GM18505 (cell line): Measurements from ENCODE around the gene CTNNA1.

ENCODE experiments used
- ATAC-seq: cut with Tn5 transposase; IDR thresholded peaks from one replicate; pipeline ENCODE4 v1.9.1; 2021; ENCODE audit not compliant: unreplicated experiment
- POLR2A ChIP-seq: IDR thresholded peaks from 4 replicates; pipeline ENCODE4 v1.6.1; 2011; ENCODE audit warnings: borderline replicate concordance; ENCODE audit not compliant: insufficient read depth, insufficient read length; ENCODE audit errors: extremely low read depth

The CTNNA1 gene

GRCh38 chr5:138961221-138961620 lies 208.0 kb downstream of the CTNNA1 start:
- no peak for ATAC-seq
- TF ChIP-seq POLR2A: no peak

- no peak for TF ChIP-seq POLR2A
- no peak for ATAC-seq
Measured at GRCh38 chr5:138961729-138962128, 208.5 kb downstream of the CTNNA1 start.

GRCh38 chr5:138962614-138963370 lies 209.6 kb downstream of the CTNNA1 start:
- no peak for ATAC-seq
- TF ChIP-seq POLR2A: no peak

- TF ChIP-seq POLR2A: no peak
- no peak for ATAC-seq
Measured at GRCh38 chr5:138963763-138964371, 210.6 kb downstream of the CTNNA1 start.

GRCh38 chr5:138964647-138965201 lies 211.5 kb downstream of the CTNNA1 start:
- no peak for TF ChIP-seq POLR2A
- ATAC-seq: no peak

GRCh38 chr5:138965626-138966025 lies 212.4 kb downstream of the CTNNA1 start:
- no peak for TF ChIP-seq POLR2A
- ATAC-seq: no peak

GRCh38 chr5:138966236-138966985 lies 213.2 kb downstream of the CTNNA1 start:
- no peak for TF ChIP-seq POLR2A
- ATAC-seq: no peak

GRCh38 chr5:138967791-138968448 lies 214.7 kb downstream of the CTNNA1 start:
- no peak for TF ChIP-seq POLR2A
- ATAC-seq: no peak

GRCh38 chr5:138968601-138969000 lies 215.4 kb downstream of the CTNNA1 start:
- ATAC-seq: no peak
- no peak for TF ChIP-seq POLR2A

- ATAC-seq: no peak
- TF ChIP-seq POLR2A: no peak
Measured at GRCh38 chr5:138969323-138970002, 216.2 kb downstream of the CTNNA1 start.

GRCh38 chr5:138972230-138972629 lies 219.0 kb downstream of the CTNNA1 start:
- ATAC-seq: no peak
- TF ChIP-seq POLR2A: no peak

GRCh38 chr5:138972836-138973235 lies 219.6 kb downstream of the CTNNA1 start:
- ATAC-seq: no peak
- TF ChIP-seq POLR2A: no peak
